Measurements from ENCODE around the gene RALGAPB.
"Not testable (repeated sequence)": the region's sequence is repeated elsewhere in the genome, so short reads cannot be mapped to it uniquely, and the experiment has no call there.

RALGAPB gene

GRCh38 chr20:38447931-38448675, 24.5 kb upstream of the RALGAPB start:
- no peak for DNase-seq

- DNase-seq: no peak
These were observed 23.6 kb upstream of the RALGAPB start for GRCh38 chr20:38449046-38449445.

- DNase-seq: no peak
These were observed 22.1 kb upstream of the RALGAPB start for GRCh38 chr20:38450412-38450975.

GRCh38 chr20:38452880-38453624, 19.6 kb upstream of the RALGAPB start:
- no peak for DNase-seq

GRCh38 chr20:38453941-38454340, 18.7 kb upstream of the RALGAPB start:
- no peak for DNase-seq

- no peak for DNase-seq
These were observed 17.8 kb upstream of the RALGAPB start for GRCh38 chr20:38454556-38455473.

GRCh38 chr20:38458314-38458713, 14.3 kb upstream of the RALGAPB start:
- DNase-seq: no peak

- DNase-seq: no peak
These were observed 12.5 kb upstream of the RALGAPB start for GRCh38 chr20:38460040-38460623.

GRCh38 chr20:38460631-38461030, 12.0 kb upstream of the RALGAPB start:
- DNase-seq: not testable (repeated sequence)

GRCh38 chr20:38461167-38461566, 11.5 kb upstream of the RALGAPB start:
- DNase-seq: not testable (repeated sequence)

GRCh38 chr20:38461569-38461968, 11.1 kb upstream of the RALGAPB start:
- DNase-seq: not testable (repeated sequence)

- DNase-seq: no peak
These were observed 6.5 kb upstream of the RALGAPB start for GRCh38 chr20:38466171-38466570.

- DNase-seq: no peak
These were observed 5.7 kb upstream of the RALGAPB start for GRCh38 chr20:38466983-38467382.

- DNase-seq: no peak
These were observed 1.4 kb upstream of the RALGAPB start for GRCh38 chr20:38471245-38471644.

GRCh38 chr20:38471987-38472512, 593 bp upstream of the RALGAPB start:
- DNase-seq: no peak

- no peak for DNase-seq
These were observed 738 bp downstream of the RALGAPB start for GRCh38 chr20:38473367-38473795.

GRCh38 chr20:38477747-38478146, 5.1 kb downstream of the RALGAPB start:
- no peak for DNase-seq

- DNase-seq: no peak
These were observed 7.0 kb downstream of the RALGAPB start for GRCh38 chr20:38479596-38479995.

GRCh38 chr20:38485041-38485440, 12.4 kb downstream of the RALGAPB start:
- no peak for DNase-seq

GRCh38 chr20:38489181-38489580, 16.5 kb downstream of the RALGAPB start:
- no peak for DNase-seq

- DNase-seq: no peak
These were observed 24.7 kb downstream of the RALGAPB start for GRCh38 chr20:38497246-38497935.

- DNase-seq: no peak
These were observed 26.3 kb downstream of the RALGAPB start for GRCh38 chr20:38498909-38499308.
